ENCODE measurements around the gene EHD1. TPM values are rescaled to one million over a fixed set of nuclear protein-coding genes. Genes with fewer than 3 reads are reported as not detected.
A peak's percentile ranks its signal among the peaks of the same experiment; 100 is the strongest.

EHD1 gene
- total and polyA plus RNA-seq, 5 donors: 20.8 to 35.3 (median 28.0) TPM

DNA sequence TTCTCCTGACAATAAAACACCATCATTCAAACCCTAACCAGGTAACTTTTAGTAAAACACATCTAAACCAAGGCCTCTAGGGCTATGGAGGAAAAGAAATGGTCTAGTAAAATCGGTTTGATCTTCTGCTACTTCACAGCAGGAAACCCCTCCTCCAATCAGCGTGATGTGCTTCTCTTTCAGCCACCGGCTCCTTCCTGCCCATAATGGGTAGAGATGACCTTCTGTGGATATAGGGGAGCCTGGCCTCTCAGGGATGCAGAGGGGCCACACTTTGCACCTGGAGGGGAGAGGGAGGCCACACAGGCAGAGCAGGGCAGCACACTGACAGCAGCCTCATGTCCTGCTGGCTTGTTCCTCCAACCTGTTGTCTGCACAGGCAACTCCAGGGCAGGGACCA lies 6.9 kb downstream of the EHD1 start:
- intact Hi-C loops (cut with DNase I): no loop called here
- ATAC-seq (no peak), DNase-seq (peak in 1 of 3 donors; percentile 41)
- 41% methylated on average over 3 of the region's 3 CpGs for WGBS
- no peaks in the 10 kb centered on the region for H3K9me3 ChIP-seq (ENCODE audit: control insufficient read depth, low read length)
- H3K4me3 ChIP-seq (ENCODE audit: low read length): no peak overlapping the region
- H3K4me1 ChIP-seq (ENCODE audit: control insufficient read depth, insufficient read depth, low read length): peaks cover 30% of the 10 kb centered on the region
- H3K27ac ChIP-seq (ENCODE audit: low read length): peak overlapping the region; percentile 90
- H3K27me3 ChIP-seq (ENCODE audit: control insufficient read depth, insufficient read depth): no peaks in the 10 kb centered on the region

DNA sequence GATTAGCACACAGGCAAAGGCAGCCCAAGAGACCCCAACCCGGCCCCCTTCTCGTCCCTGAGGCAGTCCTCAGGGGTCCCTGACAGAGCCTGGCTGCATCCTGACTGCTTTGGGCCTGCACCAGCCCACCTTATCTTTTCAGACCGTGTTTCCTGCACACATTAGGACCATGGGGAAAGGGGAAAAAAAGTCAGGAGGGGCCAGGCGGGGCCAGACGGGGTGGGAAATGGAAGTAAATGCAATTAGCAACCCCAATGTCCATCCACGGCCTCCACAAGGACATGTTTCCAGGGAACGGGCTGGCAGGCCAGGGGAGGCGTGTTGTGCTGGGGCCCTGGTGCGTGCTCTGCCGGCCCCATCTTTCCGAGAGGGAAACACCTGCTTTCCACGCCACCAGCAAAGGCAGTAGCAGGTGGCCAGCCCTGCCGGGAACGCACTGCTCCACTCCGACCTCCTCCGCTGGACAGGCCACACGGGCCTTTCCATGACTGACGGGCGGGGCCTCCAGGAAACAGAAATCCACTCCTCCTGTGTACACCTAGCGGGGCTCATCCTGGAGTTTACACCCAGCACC lies 7.4 kb downstream of the EHD1 start:
- 47% methylated on average over 20 of the region's 20 CpGs for WGBS
- H3K4me1 ChIP-seq (ENCODE audit: control insufficient read depth, insufficient read depth, low read length): peaks cover 30% of the 10 kb centered on the region
- H3K9me3 ChIP-seq (ENCODE audit: control insufficient read depth, low read length): no peaks in the 10 kb centered on the region
- intact Hi-C loops (cut with DNase I): no loop called here
- H3K27me3 ChIP-seq (ENCODE audit: control insufficient read depth, insufficient read depth): no peaks in the 10 kb centered on the region
- DNase-seq (peak in 1 of 3 donors; percentile 60), ATAC-seq (peak in 1 of 2 donors; percentile 7)
- peak overlapping the region; percentile 90 for H3K27ac ChIP-seq (ENCODE audit: low read length)
- no peak overlapping the region for H3K4me3 ChIP-seq (ENCODE audit: low read length)

DNA sequence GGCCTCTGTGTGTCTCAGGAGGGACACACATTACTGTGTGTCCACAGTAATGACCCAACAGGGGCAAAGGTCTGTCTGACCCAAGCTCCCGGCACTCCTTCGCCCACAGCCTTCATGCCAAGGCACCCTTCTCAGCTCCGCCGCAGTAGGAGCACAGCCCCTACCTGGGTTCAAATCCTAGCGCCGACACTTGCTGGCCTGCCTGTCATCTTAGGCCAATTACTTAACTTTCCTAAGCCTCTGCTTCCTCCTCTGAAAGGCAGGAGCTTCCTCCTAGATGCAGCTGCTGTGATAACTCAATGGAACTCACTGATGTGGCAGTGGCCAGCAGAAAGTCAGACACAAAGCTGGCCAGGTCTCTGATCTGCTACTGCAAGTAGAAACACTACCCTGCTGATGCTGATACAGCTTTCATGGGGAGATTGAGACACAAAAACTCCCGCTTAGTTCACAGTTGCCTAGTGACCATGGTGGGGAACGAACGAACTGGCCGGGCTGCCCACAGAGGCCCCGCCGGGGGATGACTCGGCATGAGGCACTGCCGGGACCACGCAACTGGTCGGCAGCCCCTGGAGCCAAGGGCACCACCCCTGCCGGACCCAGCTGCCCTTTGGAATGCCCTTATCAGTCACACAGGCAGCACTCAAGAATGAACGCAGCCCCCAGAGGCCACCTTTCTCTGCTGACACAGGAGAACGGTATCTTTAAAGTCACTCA lies 8.1 kb downstream of the EHD1 start:
- ATAC-seq: peak; percentile 76 to 86
- DNase-seq: peak; percentile 88 to 91 (median 89)
- Histone ChIP-seq H3K27ac (ENCODE audit: low read length) (peak overlapping the region; percentile 90), H3K4me3 (ENCODE audit: low read length) (no peak overlapping the region), H3K4me1 (ENCODE audit: control insufficient read depth, insufficient read depth, low read length) (peaks cover 27% of the 10 kb centered on the region), H3K27me3 (ENCODE audit: control insufficient read depth, insufficient read depth) (no peaks in the 10 kb centered on the region), H3K9me3 (ENCODE audit: control insufficient read depth, low read length) (no peaks in the 10 kb centered on the region)
- intact Hi-C loops (cut with DNase I): no loop called here
- WGBS: 22% methylated on average over 19 of the region's 19 CpGs

DNA sequence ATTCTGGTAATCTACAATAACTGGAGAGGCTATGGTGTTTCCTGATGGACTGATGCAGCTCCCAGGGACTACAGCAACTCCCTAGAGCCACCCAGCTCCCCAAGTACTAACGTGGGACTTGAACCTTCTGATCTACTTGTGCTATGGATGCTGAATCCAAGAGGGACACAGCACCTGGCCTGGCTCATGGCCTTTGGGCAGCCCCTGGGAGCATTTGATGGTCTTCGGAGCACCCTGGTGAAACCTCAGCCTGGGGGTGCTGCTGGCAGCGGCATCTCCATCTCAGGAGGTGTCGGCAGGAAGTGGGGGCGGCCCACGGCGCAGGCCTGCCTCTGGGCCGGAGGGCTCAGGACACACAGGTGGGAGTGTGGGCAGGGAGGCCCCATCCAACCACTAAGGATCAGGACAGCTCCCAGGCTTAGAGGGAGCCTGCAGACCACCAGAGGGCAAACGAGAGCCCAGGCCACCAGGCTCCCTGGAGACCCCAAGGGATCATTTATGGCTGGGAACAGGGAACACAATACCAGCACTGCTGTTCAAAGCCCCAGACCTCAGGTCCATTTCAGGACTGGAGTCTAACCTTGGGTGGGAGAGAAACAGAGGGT lies 8.7 kb downstream of the EHD1 start:
- intact Hi-C loops (cut with DNase I): no loop called here
- ATAC-seq (peak; percentile 1 to 4), DNase-seq (peak in 1 of 3 donors; percentile 59)
- H3K27ac ChIP-seq (ENCODE audit: low read length): peak overlapping the region; percentile 90
- H3K9me3 ChIP-seq (ENCODE audit: control insufficient read depth, low read length): no peaks in the 10 kb centered on the region
- no peaks in the 10 kb centered on the region for H3K27me3 ChIP-seq (ENCODE audit: control insufficient read depth, insufficient read depth)
- H3K4me3 ChIP-seq (ENCODE audit: low read length): no peak overlapping the region
- H3K4me1 ChIP-seq (ENCODE audit: control insufficient read depth, insufficient read depth, low read length): peaks cover 34% of the 10 kb centered on the region
- WGBS: 51% methylated on average over 9 of the region's 9 CpGs

DNA sequence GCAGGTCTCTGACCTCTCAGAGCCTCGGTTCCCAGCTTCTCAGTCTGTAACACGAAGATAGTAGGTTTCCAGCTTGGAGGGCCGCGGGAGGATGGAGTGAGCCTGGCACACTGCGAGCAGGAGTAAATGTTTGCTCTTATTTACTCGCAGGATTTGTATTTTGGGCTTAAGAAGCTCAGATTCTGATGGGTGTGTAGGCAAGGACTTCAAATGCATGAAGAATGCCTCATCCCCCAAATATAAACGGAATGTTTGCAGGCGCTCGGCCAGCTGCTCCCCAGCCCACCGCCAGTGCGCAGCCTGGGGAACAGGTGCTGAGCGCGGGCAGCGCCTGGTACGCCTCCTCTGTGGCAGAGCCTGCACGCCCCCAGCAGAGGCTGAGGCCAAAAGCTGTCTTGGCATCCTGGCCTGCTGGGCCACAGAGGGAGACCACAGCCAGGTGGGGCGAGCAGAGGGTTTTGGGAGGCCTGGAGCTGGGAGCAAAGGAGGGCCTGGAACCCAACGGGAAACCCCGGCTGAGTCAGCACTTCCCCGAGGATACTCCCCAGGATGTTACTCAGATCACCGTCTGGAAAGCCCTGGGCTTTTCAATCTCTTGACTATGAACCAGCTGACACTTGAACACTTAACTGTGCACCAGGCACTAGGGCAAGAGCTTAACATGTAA lies 9.4 kb downstream of the EHD1 start:
- intact Hi-C loops (cut with DNase I): no loop called here
- peak in 1 of 2 donors; percentile 58 for ATAC-seq
- Histone ChIP-seq H3K27me3 (ENCODE audit: control insufficient read depth, insufficient read depth) (no peaks in the 10 kb centered on the region), H3K4me1 (ENCODE audit: control insufficient read depth, insufficient read depth, low read length) (peaks cover 38% of the 10 kb centered on the region), H3K27ac (ENCODE audit: low read length) (peak overlapping the region; percentile 90), H3K4me3 (ENCODE audit: low read length) (no peak overlapping the region), H3K9me3 (ENCODE audit: control insufficient read depth, low read length) (no peaks in the 10 kb centered on the region)
- peak; percentile 67 to 70 (median 69) for DNase-seq
- WGBS: 49% methylated on average over 21 of the region's 21 CpGs

DNA sequence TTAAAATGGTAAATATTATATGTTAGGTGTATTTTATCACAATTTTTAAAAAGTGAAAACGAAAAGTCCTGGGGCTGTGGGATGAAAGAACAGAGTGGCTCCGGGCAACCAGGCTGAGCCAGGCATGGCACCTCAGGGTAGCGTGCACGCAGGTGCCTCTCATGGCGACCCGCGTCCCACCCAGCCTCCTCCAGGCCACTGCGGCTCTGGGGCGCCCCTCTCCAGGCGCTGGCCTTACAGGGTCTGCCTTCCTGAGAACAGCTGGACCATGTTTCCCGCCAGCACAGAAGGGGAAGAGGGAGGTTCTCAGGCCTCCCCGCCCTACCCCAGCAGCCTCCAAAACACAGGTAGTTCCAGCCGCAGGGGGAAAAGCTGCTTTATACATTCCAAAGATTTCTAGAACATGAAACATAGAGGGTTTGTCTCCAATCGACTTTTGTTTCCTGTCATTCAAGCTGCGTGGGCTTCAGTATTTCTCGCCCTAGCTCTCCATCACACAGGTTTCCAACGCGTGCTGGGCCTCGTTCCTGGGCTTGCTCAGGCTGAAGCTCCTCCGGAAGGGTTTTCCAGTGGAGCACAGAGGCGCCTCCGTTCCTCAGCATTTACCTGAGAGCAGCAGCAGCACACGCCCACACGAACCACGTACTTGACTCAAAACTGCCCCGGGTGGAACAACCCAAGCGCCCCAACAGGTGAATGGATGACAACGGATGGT lies 10.5 kb downstream of the EHD1 start:
- intact Hi-C loops (cut with DNase I): no loop called here

GRCh38 chr11:64866173-64866491 lies 12.3 kb downstream of the EHD1 start:
- WGBS: 97% methylated on average over 4 of the region's 4 CpGs

More for the DNA sequence above, 10.5 kb downstream of the EHD1 start:
- Histone ChIP-seq H3K4me1 (ENCODE audit: control insufficient read depth, insufficient read depth, low read length) (peaks cover 49% of the 10 kb centered on the region), H3K9me3 (ENCODE audit: control insufficient read depth, low read length) (no peaks in the 10 kb centered on the region), H3K27me3 (ENCODE audit: control insufficient read depth, insufficient read depth) (no peaks in the 10 kb centered on the region), H3K4me3 (ENCODE audit: low read length) (no peak overlapping the region), H3K27ac (ENCODE audit: low read length) (no peak overlapping the region)
- ATAC-seq: no peak
- 79% methylated on average over 28 of the region's 28 CpGs for WGBS
- peak in 1 of 3 donors; percentile 54 for DNase-seq

GRCh38 chr11:64865286-64866172 lies 12.9 kb downstream of the EHD1 start:
- intact Hi-C loops (cut with DNase I): no loop called here
- Histone ChIP-seq H3K9me3 (ENCODE audit: control insufficient read depth, low read length) (no peaks in the 10 kb centered on the region), H3K4me3 (ENCODE audit: low read length) (no peak overlapping the region), H3K4me1 (ENCODE audit: control insufficient read depth, insufficient read depth, low read length) (peaks cover 42% of the 10 kb centered on the region), H3K27me3 (ENCODE audit: control insufficient read depth, insufficient read depth) (no peaks in the 10 kb centered on the region), H3K27ac (ENCODE audit: low read length) (peak overlapping the region; percentile 87)
- peak; percentile 2 to 9 for ATAC-seq
- peak in 1 of 3 donors; percentile 64 for DNase-seq
- WGBS: 58% methylated on average over 15 of the region's 15 CpGs

More at GRCh38 chr11:64866173-64866491, 12.3 kb downstream of the EHD1 start:
- H3K4me1 ChIP-seq (ENCODE audit: control insufficient read depth, insufficient read depth, low read length): peaks cover 46% of the 10 kb centered on the region
- H3K27me3 ChIP-seq (ENCODE audit: control insufficient read depth, insufficient read depth): no peaks in the 10 kb centered on the region
- H3K27ac ChIP-seq (ENCODE audit: low read length): no peak overlapping the region
- no peak for ATAC-seq
- intact Hi-C loops (cut with DNase I): no loop called here
- DNase-seq: no peak
- no peaks in the 10 kb centered on the region for H3K9me3 ChIP-seq (ENCODE audit: control insufficient read depth, low read length)
- H3K4me3 ChIP-seq (ENCODE audit: low read length): no peak overlapping the region

DNA sequence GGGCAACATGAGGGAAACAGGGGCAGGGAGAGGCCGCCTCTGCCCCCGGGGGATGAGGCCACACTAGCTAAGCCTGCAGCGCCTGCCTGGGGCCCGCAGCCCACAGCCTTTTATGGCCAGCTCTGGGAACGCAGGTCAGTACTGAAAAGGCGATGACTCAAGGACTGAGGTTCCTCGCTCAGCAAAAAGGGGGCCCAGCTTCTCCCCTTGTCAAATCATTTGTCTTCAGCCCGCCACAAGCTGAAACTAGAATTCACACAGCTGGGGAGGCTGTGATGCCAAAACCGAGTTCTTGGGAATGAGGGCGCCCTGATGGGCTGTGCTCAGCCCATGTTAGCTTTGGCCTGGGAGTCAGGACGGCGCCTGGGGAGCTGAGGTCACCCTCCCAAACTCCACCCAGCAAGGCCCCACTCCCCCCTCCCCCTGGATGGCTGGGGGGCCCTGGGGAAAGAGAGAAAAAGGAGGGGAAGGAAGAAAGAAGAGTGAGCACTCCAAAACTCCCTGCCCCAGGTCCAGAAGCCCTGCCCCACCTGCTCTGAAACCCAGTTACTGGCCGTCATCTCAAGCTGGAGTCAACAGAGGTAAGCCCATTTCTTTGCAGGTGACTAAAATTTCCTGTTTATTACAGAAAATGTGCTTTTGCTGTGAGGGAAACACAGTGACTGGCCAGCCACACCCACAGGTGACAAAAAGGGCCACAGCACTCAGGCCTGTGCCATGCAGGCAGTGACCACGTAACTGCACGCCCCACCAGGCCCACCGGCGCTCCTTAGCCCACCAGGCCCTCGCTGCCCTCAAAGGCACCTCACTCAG lies 13.7 kb downstream of the EHD1 start:
- DNase-seq (peak; percentile 84 to 94 (median 92)), ATAC-seq (peak; percentile 80 to 88)
- H3K27ac ChIP-seq (ENCODE audit: low read length): peak overlapping the region; percentile 87
- 39% methylated on average over 18 of the region's 18 CpGs for WGBS
- intact Hi-C loops (cut with DNase I): no loop called here
- no peak overlapping the region for H3K4me3 ChIP-seq (ENCODE audit: low read length)
- H3K27me3 ChIP-seq (ENCODE audit: control insufficient read depth, insufficient read depth): no peaks in the 10 kb centered on the region
- no peaks in the 10 kb centered on the region for H3K9me3 ChIP-seq (ENCODE audit: control insufficient read depth, low read length)
- peaks cover 34% of the 10 kb centered on the region for H3K4me1 ChIP-seq (ENCODE audit: control insufficient read depth, insufficient read depth, low read length)
